Stimulated activated naive CD8-positive, alpha-beta T cell treated with anti-CD3 and anti-CD28 coated beads, Interleukin-15, Interleukin-2, amounts not matched to agents 100 ng/mL and 50 ng/mL, for 24 hours (primary cell): ENCODE data around the gene UFSP1.

Experiments
- H3K27ac Mint-ChIP-seq: one replicate; pipeline ENCODE4 v1.8.0; 2021; ENCODE audit warnings: mild to moderate bottlenecking, mixed read lengths
- H3K27me3 Mint-ChIP-seq: one replicate; pipeline ENCODE4 v1.8.0; 2021; ENCODE audit warnings: mixed read lengths
- H3K36me3 Mint-ChIP-seq: one replicate; pipeline ENCODE4 v1.8.0; 2021; ENCODE audit warnings: low read depth, mixed read lengths
- H3K4me1 Mint-ChIP-seq: one replicate; pipeline ENCODE4 v1.8.0; 2021; ENCODE audit warnings: low read depth, mixed read lengths
- H3K4me3 Mint-ChIP-seq: one replicate; pipeline ENCODE4 v1.8.0; 2021; ENCODE audit warnings: mild to moderate bottlenecking, mixed read lengths
- H3K9me3 Mint-ChIP-seq: one replicate; pipeline ENCODE4 v1.8.0; 2021; ENCODE audit warnings: mixed read lengths

The UFSP1 gene

DNA sequence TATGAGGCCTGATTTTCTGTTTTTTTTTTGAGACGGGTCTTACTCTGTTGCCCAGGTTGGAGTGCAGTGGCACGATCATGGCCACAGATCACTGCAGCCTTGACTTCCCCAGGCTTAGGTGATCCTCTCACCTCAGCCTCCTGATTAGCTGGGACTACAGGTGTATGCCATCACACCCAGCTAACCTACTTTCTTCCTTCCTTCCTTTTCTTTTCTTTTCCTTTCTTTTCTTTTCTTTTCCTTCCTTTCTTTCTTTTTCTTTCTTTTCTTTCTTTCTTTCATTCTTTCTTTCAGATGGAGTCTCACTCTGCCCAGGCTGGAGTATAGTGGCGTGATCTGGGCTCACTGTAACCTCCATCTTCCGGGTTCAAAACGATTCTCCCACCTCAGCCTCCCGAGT is 10.8 kb downstream of the UFSP1 start:
- peaks cover 71% of the 10 kb centered on the region for H3K4me1 Mint-ChIP-seq
- peak overlapping the region; percentile 81 for H3K27ac Mint-ChIP-seq
- peak overlapping the region; percentile 33 for H3K4me3 Mint-ChIP-seq
- H3K36me3 Mint-ChIP-seq, result peaks cover 81% of the 10 kb centered on the region
- H3K27me3 Mint-ChIP-seq, result no peaks in the 10 kb centered on the region
- no peaks in the 10 kb centered on the region for H3K9me3 Mint-ChIP-seq

DNA sequence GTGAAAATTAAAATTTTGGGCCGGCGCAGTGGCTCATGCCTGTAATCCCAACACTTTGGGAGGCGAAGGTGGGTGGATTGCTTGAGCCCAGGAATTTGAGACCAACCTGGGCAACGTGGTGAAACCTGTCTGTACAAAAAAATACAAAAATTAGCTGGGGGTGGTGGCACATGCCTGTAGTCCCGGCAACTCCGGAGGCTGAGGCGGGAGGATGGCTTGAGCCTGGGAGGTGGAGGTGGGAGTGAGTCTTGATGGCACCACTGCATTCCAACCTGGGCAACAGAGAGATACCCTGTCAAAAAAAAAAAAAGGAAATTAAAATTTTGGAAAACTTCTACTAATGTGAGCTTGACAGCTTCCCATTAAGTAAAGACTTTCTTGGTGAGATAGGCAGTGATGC is 11.5 kb downstream of the UFSP1 start:
- H3K4me1 Mint-ChIP-seq, result peaks cover 64% of the 10 kb centered on the region
- peaks cover 81% of the 10 kb centered on the region for H3K36me3 Mint-ChIP-seq
- peak overlapping the region; percentile 48 for H3K4me3 Mint-ChIP-seq
- no peaks in the 10 kb centered on the region for H3K27me3 Mint-ChIP-seq
- no peaks in the 10 kb centered on the region for H3K9me3 Mint-ChIP-seq
- H3K27ac Mint-ChIP-seq, result peak overlapping the region; percentile 0

DNA sequence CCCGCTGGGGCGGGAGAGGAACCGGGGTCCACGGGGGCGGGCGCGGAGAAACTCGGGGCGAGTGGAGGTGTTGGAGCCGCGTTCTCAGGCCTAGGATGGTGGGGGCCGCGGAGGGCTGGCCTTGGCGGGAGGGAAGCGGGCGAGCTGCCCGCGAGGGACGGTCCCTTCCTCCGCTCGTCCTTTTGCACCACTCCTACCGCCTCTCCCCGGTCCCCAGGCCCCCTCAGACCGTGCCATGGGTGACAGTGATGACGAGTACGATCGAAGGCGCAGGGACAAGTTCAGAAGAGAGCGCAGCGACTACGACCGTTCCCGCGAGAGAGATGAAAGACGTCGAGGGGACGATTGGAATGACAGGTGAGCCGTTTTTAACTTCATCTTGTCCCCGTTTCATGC is 14.2 kb downstream of the UFSP1 start:
- no peaks in the 10 kb centered on the region for H3K27me3 Mint-ChIP-seq
- peak overlapping the region; percentile 98 for H3K4me3 Mint-ChIP-seq
- H3K4me1 Mint-ChIP-seq, result peaks cover 58% of the 10 kb centered on the region
- peak overlapping the region; percentile 99 for H3K27ac Mint-ChIP-seq
- H3K9me3 Mint-ChIP-seq, result no peaks in the 10 kb centered on the region
- H3K36me3 Mint-ChIP-seq, result peaks cover 70% of the 10 kb centered on the region

DNA sequence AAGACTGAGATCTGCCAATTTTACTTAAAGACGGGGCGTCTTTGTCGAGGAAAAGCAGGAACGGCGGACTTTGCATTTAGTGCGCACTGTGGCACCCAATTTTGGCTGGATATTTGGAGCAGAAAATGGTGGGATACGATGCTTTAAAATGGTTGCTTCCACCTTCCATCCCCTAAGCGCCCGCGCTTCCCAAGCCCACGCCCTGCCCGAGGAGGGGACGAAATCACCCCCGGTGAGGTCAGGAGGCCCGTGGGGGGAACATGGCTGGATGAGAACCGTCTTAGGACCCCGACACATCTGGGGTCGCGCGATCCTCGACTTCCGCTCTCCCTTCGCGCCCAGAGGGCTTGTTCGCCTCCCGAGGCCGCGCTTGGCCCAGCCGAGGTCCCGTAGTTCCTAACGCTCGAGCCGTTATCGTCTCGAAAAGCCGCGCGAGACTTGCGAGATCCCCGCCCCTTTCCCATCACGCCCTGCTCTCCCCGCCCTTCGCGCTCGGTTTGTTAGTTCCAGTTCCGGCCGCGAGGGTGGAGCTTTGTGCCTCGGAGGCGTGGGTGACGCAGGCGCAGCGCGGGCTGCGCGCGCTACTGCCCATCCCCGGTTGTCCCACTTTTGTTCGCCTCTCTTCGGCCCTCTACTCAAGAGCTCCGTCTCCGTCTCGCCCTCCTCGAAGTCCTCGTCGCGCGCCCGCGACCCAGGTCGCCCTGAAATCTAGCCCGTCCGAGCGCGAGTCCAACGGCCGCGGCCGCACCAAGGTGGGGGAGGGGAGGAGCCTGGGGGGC is 14.7 kb downstream of the UFSP1 start, which contains the start of gene SRRT:
SRRT (plus strand) TSS at position 527 of the 779 bp plus-strand sequence. CDS start 488 bp downstream, outside the sequence.
- Mint-ChIP-seq H3K4me3 (peak within 1 kb of the TSS; percentile 98), H3K27me3 (no peaks in the 10 kb centered on the region), H3K36me3 (peaks cover 64% of the 10 kb centered on the region), H3K27ac (peak within 1 kb of the TSS; percentile 99), H3K4me1 (peaks cover 55% of the 10 kb centered on the region), H3K9me3 (no peaks in the 10 kb centered on the region)

DNA sequence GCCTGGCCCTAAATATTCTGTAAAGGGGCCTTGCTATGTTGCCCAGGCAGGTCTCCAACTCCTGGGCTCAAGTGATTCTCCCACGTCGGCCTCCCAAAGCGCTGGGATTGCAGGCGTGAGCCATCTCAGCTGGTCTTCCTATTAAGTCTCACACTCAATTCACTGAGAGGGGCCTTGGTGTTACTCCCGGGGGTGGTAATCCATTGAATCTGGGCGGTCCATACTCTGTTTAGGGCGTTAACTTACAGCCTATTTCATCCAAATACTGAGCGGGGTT is 15.3 kb downstream of the UFSP1 start:
- peaks cover 50% of the 10 kb centered on the region for H3K4me1 Mint-ChIP-seq
- H3K27ac Mint-ChIP-seq, result peak overlapping the region; percentile 99
- no peaks in the 10 kb centered on the region for H3K9me3 Mint-ChIP-seq
- H3K4me3 Mint-ChIP-seq, result peak overlapping the region; percentile 98
- no peaks in the 10 kb centered on the region for H3K27me3 Mint-ChIP-seq
- peaks cover 59% of the 10 kb centered on the region for H3K36me3 Mint-ChIP-seq

DNA sequence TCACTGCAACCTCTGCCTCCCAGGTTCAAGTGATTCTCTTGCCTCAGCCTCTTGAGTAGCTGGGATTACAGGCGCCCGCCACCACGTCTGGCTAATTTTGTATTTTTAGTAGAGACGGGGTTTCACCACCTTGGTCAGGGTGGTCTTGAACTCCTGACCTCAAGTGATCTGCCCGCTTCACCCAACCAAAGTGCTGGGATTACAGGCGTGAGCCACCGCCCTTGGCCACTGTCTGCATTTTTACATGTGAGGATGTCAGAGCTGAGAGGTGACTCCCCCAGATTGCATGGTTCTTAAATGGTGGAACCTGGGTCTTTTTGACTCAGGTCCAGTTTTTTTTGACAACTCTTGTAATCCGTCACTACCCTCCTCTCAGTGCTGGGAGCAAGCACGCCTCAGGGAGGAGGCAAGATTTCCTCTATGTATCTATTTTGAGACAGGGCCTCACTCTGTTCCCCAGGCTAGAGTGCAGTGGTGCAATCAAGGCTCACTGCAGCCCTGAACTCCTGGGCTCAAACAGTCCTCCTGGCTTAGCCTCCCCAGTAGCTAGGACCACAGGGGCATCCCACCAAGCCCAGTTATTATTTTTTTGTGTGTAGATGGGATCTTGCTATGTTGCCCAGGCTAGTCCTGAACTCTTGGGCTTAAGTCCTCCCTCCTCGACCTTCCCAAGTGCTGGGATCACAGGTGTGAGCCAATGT is 15.8 kb downstream of the UFSP1 start:
- peaks cover 54% of the 10 kb centered on the region for H3K36me3 Mint-ChIP-seq
- peak overlapping the region; percentile 99 for H3K27ac Mint-ChIP-seq
- peak overlapping the region; percentile 98 for H3K4me3 Mint-ChIP-seq
- H3K27me3 Mint-ChIP-seq, result no peaks in the 10 kb centered on the region
- no peaks in the 10 kb centered on the region for H3K9me3 Mint-ChIP-seq
- H3K4me1 Mint-ChIP-seq, result peaks cover 45% of the 10 kb centered on the region

DNA sequence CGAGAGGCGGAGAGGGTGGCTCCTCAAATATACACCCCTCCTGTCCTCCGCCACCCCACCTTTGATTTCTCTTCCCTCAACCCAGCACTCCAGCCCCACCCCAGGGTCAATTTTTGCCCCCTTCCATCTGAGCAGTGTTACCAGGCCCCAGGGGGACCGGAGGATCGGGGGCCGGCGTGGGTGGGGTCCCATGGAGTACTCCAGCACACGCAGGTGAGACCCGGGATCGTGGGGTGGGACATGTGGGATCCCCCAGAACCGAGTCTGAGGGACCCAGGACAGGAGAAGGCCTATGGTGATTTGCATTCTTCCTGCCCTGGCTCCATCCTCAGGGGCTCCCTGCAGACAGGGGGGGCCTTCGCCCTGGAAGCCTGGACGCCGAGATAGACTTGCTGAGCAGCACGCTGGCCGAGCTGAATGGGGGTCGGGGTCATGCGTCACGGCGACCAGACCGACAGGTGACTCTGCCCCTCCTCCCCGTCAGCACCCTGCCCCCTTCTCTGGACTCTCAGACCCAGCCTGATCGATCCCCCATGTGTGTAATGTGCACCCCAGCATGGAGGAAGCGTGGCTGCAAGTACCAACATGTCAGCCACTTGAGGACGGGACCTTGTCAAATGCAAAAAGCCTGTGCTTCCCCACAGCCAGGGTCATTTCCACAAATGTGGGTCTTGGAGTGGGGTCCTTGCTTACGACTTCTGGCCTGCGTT is 21.6 kb downstream of the UFSP1 start:
- Mint-ChIP-seq H3K36me3 (peaks cover 21% of the 10 kb centered on the region), H3K27ac (peak overlapping the region; percentile 83), H3K27me3 (no peaks in the 10 kb centered on the region), H3K9me3 (no peaks in the 10 kb centered on the region), H3K4me3 (peak overlapping the region; percentile 92), H3K4me1 (peaks cover 14% of the 10 kb centered on the region)

DNA sequence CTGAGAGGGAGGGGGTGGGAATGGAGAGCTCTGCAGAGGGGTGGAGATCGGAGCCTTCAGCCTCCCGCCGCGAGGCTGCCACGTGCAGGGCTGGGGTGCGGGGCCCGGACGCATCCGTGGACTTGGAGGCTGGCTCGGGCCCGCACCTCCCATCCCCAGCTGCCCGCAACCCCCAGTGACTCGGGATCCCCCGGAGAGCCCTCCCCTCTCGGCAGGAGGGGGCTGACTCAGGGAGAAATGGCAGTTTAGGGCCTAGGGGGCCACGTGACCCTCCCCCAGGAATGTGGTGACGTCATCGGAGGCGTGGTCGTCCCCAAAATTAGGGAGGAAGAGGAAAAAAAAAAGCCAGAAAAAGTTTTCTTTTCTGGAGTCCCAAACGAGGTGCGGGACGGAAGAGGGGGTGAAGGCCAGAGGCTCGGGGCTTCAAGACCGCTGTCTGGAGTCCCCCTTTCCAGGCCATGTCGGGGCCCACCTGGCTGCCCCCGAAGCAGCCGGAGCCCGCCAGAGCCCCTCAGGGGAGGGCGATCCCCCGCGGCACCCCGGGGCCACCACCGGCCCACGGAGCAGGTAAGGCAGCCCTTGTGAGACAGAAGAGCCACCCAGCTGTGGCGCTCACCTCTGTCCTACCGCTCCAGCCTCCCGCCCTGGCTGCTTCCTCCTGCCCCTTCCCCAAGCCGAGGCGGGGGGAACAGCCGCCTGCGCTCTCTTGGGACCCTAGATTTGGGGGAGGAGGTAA is 22.3 kb downstream of the UFSP1 start, which contains the start of gene TRIP6:
TRIP6 (plus strand) TSS at position 348 of the 736 bp plus-strand sequence; CDS start at position 459, 111 bp downstream.
- Mint-ChIP-seq H3K36me3 (peaks cover 23% of the 10 kb centered on the region), H3K9me3 (no peaks in the 10 kb centered on the region), H3K27ac (peak within 1 kb of the TSS; percentile 94), H3K4me1 (peaks cover 14% of the 10 kb centered on the region), H3K27me3 (no peaks in the 10 kb centered on the region), H3K4me3 (peak within 1 kb of the TSS; percentile 92)

DNA sequence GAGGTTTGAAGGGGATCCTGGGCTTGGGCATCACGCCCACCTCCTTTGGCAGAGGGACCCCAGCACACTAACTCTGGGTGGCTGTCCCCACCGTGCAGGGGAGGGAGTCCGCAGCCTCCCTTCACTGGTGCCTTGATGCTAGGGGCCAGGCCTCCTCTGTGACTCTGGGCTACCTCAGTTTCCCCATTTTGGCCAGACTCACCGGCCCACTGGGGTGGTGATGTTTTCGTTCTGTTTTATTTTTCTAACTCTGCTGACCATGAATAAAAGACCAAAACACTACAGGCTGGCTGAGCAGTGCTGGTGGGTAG is 22.8 kb downstream of the UFSP1 start:
- no peaks in the 10 kb centered on the region for H3K27me3 Mint-ChIP-seq

DNA sequence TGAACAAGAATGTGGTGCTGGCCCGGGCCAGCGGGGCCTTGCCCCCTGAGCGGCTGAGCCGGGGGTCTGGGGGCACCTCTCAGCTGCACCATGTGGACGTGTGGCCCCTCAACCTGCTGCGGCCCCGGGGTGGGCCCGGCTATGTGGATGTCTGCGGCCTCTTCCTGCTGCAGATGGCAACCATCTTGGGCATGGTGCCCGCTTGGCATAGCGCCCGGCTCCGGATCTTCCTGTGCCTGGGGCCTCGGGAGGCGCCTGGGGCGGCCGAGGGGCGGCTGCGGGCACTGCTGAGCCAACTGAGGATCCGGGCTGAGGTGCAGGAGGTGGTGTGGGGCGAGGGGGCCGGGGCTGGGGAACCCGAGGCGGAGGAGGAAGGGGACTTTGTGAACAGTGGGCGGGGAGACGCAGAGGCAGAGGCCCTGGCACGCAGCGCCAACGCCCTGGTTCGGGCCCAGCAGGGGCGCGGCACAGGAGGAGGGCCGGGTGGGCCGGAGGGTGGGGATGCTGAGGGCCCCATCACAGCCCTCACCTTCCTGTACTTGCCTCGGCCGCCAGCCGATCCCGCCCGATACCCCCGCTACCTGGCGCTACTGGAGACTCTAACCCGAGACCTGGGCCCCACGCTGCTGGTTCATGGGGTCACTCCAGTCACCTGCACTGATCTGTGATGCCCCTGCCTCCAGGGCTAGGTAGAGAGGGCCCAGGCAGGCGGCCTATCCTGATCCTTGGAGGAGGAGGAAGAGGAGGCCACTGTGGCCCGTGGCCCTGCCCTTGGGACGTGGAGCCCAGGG is 23.4 kb downstream of the UFSP1 start:
- H3K9me3 Mint-ChIP-seq, result no peaks in the 10 kb centered on the region
- peaks cover 17% of the 10 kb centered on the region for H3K36me3 Mint-ChIP-seq
- H3K27me3 Mint-ChIP-seq, result no peaks in the 10 kb centered on the region
- H3K27ac Mint-ChIP-seq, result peak overlapping the region; percentile 40
- peak overlapping the region; percentile 92 for H3K4me3 Mint-ChIP-seq
- peaks cover 14% of the 10 kb centered on the region for H3K4me1 Mint-ChIP-seq

More for the DNA sequence above, 22.8 kb downstream of the UFSP1 start:
- peaks cover 14% of the 10 kb centered on the region for H3K4me1 Mint-ChIP-seq
- H3K27ac Mint-ChIP-seq, result peak overlapping the region; percentile 94
- H3K36me3 Mint-ChIP-seq, result peaks cover 21% of the 10 kb centered on the region
- H3K4me3 Mint-ChIP-seq, result peak overlapping the region; percentile 92
- no peaks in the 10 kb centered on the region for H3K9me3 Mint-ChIP-seq

DNA sequence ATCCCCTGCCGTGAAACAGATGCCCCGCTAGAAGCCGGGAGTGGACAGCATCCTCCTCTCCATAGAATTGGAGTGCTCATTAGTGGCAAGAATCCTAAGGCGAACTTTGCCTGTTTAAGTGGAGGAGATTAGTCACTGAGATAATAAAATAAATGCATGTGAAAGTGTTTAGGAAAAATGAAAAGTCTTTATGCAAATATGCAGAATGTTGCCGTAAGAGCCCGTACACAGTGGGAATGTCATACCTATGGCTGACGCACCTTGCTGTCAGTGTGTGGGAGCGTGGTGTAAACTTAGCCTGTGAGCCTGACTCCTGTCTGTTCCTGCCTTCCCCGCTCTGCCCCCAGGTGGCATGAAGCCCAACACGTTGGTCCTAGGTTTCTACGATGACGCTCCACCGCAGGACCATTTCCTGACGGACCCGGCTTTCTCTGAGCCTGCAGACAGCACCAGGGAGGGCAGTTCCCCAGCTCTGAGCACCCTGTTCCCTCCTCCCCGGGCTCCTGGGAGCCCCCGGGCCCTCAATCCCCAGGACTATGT is 24.1 kb downstream of the UFSP1 start:
- peaks cover 14% of the 10 kb centered on the region for H3K4me1 Mint-ChIP-seq
- H3K27ac Mint-ChIP-seq, result no peak overlapping the region
- no peak overlapping the region for H3K4me3 Mint-ChIP-seq
- no peaks in the 10 kb centered on the region for H3K9me3 Mint-ChIP-seq
- H3K36me3 Mint-ChIP-seq, result peaks cover 22% of the 10 kb centered on the region
- no peaks in the 10 kb centered on the region for H3K27me3 Mint-ChIP-seq

DNA sequence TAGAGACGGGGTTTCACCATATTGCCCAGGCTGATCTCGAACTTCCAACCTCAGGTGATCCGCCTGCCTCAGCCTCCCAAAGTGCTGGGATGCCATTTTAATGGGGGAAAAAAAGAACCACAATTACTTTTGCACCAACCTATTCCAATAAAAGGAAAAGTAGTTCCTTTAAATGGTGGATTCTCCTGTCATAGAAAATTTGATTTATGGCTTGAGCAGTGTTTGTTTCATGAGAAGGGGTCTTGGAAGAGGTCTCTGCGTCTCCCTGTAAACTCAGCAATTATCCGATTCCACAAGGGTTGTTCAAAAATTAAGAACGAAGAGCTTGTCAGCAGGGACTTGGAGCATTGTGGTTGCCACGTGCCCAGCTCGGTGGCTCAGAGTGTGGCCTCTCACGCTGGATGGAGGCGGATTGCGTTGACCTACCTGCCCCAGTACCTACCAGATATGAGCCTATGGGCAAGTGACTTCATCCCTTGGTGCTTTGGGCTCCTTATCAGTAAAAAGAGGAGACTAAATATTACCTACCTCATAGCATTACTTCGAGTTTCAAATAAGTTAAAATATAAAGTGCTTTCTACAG is 25.2 kb downstream of the UFSP1 start:
- Mint-ChIP-seq H3K4me1 (peaks cover 14% of the 10 kb centered on the region), H3K9me3 (no peaks in the 10 kb centered on the region), H3K27me3 (no peaks in the 10 kb centered on the region), H3K4me3 (no peak overlapping the region), H3K27ac (no peak overlapping the region), H3K36me3 (peaks cover 29% of the 10 kb centered on the region)

DNA sequence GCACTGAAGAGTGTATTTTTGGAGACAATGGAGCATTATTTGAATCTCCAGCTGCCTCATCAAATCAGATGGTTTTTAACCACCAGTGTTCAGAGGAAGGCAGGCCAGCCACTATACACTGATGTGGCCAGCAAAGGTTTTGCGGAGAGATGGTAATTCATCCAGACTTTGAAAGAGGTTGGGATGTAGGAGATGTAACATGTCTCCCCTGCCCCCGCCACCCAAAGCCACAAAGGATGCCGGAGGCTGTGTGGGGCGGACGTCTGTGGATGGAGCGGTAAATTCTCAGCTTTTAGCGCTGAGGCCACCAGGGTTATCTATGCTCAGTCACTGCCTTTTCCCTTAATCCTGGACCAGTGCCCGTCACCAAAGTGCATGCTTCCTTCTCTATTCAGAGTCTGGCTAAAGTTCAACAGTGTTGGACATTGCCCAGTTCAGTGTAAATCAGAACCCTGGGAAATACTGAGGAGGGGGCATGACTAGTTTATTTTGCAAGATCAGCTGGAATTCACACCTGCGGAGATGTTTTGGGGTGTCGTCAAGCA is 26.0 kb downstream of the UFSP1 start:
- Mint-ChIP-seq H3K4me1 (peaks cover 14% of the 10 kb centered on the region), H3K27ac (no peak overlapping the region), H3K27me3 (no peaks in the 10 kb centered on the region), H3K4me3 (no peak overlapping the region), H3K36me3 (peaks cover 29% of the 10 kb centered on the region), H3K9me3 (no peaks in the 10 kb centered on the region)
